LNCaP clone FGC (cell line): Measurements from ENCODE around the gene UTP25.

Experiments
- DNase-seq: peaks from one replicate; pipeline ENCODE4 v3.0.0-alpha.2; 2011; ENCODE audit warnings: low read depth
- H3K4me3 ChIP-seq: 2 replicates; pipeline ENCODE4 v1.5.1; 2011; ENCODE audit warnings: mild to moderate bottlenecking, low read depth, low read length, control low read depth
- TF ChIP-seq, protein P1 (sequence below): IDR thresholded peaks from 2 replicates; pipeline ENCODE4 v1.5.1; 2012; ENCODE audit warnings: mild to moderate bottlenecking; ENCODE audit not compliant: control insufficient read depth, insufficient read depth; ENCODE audit errors: extremely low read depth

The UTP25 gene

DNA sequence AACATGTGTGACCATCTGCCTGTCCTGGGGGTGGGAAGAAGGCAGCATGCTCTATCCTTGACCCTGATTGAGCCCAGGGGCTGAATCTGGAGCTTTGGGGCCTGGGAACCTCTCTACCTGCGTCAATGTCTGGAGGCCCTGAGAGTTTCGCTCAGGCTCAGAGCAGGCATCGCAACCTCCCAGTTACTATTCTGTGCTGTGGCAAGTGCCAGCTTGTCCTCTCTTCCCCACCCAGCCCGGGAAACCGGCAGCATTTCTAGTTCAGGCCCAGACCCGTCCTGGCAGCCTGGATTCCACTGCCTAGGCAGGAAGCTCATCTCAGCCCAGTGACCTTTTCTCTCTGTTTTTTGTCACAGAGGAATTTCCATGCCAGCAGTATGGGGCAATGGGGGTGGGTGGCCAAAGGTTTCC is 11.8 kb upstream of the UTP25 start:
- no peak overlapping the region for H3K4me3 ChIP-seq
- TF ChIP-seq, protein P1, sequence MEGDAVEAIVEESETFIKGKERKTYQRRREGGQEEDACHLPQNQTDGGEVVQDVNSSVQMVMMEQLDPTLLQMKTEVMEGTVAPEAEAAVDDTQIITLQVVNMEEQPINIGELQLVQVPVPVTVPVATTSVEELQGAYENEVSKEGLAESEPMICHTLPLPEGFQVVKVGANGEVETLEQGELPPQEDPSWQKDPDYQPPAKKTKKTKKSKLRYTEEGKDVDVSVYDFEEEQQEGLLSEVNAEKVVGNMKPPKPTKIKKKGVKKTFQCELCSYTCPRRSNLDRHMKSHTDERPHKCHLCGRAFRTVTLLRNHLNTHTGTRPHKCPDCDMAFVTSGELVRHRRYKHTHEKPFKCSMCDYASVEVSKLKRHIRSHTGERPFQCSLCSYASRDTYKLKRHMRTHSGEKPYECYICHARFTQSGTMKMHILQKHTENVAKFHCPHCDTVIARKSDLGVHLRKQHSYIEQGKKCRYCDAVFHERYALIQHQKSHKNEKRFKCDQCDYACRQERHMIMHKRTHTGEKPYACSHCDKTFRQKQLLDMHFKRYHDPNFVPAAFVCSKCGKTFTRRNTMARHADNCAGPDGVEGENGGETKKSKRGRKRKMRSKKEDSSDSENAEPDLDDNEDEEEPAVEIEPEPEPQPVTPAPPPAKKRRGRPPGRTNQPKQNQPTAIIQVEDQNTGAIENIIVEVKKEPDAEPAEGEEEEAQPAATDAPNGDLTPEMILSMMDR, result no peak
- no peak for DNase-seq

DNA sequence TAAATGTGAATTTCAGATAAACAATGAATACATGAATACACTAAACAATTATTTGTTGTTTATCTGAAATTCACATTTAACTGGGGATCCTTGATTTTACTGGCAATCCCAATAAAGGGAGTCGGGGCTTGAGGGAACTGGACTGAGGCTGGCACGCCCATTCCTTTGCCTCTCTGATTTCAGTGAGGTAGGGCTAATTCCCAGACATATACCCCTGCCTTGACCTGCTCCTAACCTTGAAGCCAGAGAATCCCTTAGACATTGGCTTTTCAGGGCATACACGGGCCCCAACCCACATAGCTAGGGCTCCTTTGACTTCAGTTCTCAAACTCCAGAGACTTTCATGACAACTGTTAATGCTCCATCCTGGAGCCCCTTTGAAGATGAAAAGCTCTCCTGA is 10.8 kb upstream of the UTP25 start:
- TF ChIP-seq, protein P1, result no peak
- H3K4me3 ChIP-seq, result no peak overlapping the region
- no peak for DNase-seq

DNA sequence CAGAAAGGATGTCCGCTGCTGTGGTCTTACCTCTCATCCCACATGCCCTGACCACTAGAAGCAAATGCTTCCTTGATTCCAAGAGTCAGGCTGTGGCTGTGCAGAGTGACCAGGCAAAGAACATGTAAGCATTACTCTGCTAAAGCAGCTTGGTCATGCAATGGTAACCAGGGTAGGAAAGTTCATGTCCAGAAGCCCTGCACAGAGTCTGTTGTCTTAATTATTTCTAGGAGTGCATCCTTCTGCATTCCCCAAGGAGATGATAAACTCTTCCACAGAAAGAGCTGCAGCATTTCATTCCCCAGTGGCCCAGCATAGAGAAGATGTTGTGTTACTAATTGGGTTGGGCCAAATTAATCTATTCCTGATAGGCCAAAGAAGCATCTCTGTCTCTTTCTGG is 10.1 kb upstream of the UTP25 start:
- no peak for DNase-seq
- TF ChIP-seq, protein P1, result no peak
- H3K4me3 ChIP-seq, result no peak overlapping the region

DNA sequence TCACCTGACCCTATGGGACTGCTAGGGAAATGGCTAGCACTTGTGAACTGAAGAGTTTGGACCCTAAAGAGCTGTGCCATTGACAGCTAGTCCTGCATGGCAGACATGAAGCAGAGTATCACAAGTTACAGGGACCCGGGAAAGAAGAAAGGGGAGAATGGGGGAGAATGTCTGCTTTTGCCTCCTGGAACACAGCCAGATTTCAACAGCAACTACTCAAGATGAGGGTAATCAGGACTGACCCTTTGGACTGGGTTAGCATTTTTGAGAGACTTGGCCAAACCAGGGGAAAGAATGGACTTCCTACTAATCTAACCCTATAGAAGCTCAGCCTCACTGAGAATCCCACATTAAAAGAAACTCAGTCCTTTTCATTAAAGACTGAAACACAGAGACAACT is 8.7 kb upstream of the UTP25 start:
- TF ChIP-seq, protein P1, result no peak

DNA sequence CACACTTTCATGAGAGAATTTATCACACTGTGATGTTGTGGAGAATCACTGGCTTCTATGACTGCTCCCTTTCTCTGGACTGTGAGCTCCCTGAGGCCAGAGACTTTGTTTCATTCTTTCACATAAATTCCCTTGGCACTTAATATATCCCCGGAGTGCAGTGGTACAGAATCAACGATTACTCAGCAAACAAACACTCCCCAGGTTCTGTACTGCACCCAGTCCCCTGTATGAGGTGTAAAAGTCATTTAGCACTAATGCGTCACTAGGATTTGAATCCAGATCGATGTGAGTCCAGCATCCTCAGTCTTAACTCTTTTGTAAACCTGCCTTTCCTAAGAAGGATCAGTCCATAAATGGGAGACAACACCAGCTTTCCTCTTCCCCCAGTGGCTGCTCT is 6.8 kb upstream of the UTP25 start:
- no peak for DNase-seq
- TF ChIP-seq, protein P1, result no peak
- no peak overlapping the region for H3K4me3 ChIP-seq

More for the DNA sequence above, 8.7 kb upstream of the UTP25 start:
- DNase-seq, result no peak
- H3K4me3 ChIP-seq, result no peak overlapping the region

DNA sequence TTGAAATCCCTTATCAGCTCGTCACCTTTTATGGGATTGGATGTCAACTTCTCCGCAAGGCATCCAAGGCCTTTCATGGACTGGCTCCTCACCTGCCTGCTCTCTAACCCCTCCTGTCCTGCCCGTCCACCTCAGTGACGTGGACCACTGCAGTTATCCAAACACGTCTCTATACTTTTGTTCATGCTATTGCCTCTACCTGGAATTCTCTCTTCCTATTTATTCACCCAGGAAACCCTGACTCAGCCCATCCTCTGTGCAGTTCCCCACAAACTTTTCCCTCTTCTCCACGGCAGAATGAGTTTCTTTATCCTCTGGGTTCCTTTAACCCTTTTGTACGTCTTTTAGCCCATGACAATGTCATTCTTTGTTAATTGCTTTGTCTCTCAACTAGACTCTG is 5.1 kb upstream of the UTP25 start:
- DNase-seq, result no peak
- TF ChIP-seq, protein P1, result no peak
- H3K4me3 ChIP-seq, result no peak overlapping the region

DNA sequence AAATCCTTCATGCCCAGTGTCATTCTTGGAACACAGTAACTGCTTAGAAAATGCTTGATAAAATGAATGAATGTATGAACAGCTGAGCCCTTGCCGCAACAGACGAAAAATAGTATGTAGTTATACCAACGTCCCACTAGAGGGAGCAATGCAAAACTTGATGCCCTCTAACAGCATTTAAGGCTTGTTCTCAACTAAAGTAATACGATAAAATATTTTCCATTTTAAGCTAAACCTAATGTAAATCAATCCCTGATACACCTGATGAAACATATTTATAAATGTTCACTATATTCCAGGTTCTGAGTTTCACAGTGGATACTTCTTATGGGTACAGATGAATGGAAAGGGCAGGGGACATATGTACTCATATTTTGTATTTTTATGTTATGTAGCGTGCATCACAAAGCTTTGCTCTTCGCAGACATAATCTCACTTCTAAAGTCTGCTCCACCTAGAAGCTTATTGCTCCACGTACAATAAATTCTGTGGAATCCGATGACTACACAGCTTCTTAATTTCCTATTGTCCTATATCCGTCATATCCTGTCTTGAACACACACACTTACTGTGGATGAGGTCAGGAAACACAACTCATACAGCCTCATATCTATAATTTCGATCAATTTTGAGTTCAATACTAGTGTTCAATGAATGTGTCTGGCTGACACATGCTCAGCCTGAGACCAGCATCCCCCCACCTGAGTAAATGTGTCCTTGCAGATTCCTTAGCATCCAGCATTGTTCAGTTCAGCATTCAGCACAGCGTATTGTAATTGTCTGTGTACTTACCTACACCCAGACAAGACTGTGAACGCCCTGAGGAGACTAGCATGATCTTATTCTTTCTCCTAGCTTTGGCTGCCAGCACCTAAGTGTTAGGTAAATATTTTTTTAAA is 4.4 kb upstream of the UTP25 start:
- DNase-seq, result peak; percentile 94
- TF ChIP-seq, protein P1, result peak; percentile 77
- peak overlapping the region; percentile 5 for H3K4me3 ChIP-seq
